Left cardiac atrium (tissue), 2 donors: ENCODE data around the gene DUS3L. TPM values are rescaled to one million over a fixed set of nuclear protein-coding genes. Genes with fewer than 3 reads are reported as not detected.

Experiments
- total RNA-seq, 2 donors: library from RNA; stranded (reverse); fragmentation: NEBNext Ultra II Directional; extraction: Animal tissue kit (Norgen Biotek cat#: 25700); gene quantifications; one replicate each; pipeline ENCODE4 v1.2.1, GENCODE V29; 2021
- donor health status: DM: no; HTN: yes; CAD: no; lungs with severe emphysema.
- donor health status: DM: yes; HTN: yes; CAD: no.

DUS3L gene
- total RNA-seq, 2 donors from 2014 or later = 15.3 to 28.2 TPM

Other genes with a start within 250 kb of the DUS3L start
- under 1 TPM; 0.15 to 0.37 TPM for gene TINCR, start 223.2 kb downstream of the DUS3L start, total RNA-seq
- gene SAFB2, start 168.4 kb downstream of the DUS3L start, total RNA-seq = 10 to 100 TPM; 47.7 to 54.7 TPM
- 10 to 100 TPM; 51.7 to 63.2 TPM for gene SAFB, start 168.1 kb downstream of the DUS3L start, total RNA-seq
- 100 to 1,000 TPM; 127 to 142 TPM for gene MICOS13, start 110.6 kb downstream of the DUS3L start, total RNA-seq
- 1 to 10 TPM; 4.0 to 4.4 TPM for gene HSD11B1L, start 110.1 kb downstream of the DUS3L start, total RNA-seq
- 100 to 1,000 TPM; 500 to 504 TPM for gene RPL36, start 100.9 kb downstream of the DUS3L start, total RNA-seq
- gene LONP1, start 71.0 kb downstream of the DUS3L start, total RNA-seq = 10 to 100 TPM; 51.4 to 57.1 TPM
- not detected for gene CATSPERD, start 70.5 kb downstream of the DUS3L start, total RNA-seq
- gene PRR22, start 6.4 kb downstream of the DUS3L start, total RNA-seq = 1 to 10 TPM in 1 of 2 donors, under 1 TPM in 1; 0.47 to 1.7 TPM
- 10 to 100 TPM; 28.7 to 29.6 TPM for gene NRTN, start 13.9 kb upstream of the DUS3L start, total RNA-seq
- not detected for gene FUT6, start 48.5 kb upstream of the DUS3L start, total RNA-seq
- not detected for gene FUT3, start 60.3 kb upstream of the DUS3L start, total RNA-seq
- gene FUT5, start 79.4 kb upstream of the DUS3L start, total RNA-seq = not detected
- 100 to 1,000 TPM; 503 to 537 TPM for gene NDUFA11, start 112.6 kb upstream of the DUS3L start, total RNA-seq
- gene VMAC, start 113.7 kb upstream of the DUS3L start, total RNA-seq = 1 to 10 TPM; 1.9 to 3.3 TPM
- 1 to 10 TPM; 6.6 to 6.9 TPM for gene CAPS, start 123.1 kb upstream of the DUS3L start, total RNA-seq
- gene RANBP3, start 187.0 kb upstream of the DUS3L start, total RNA-seq = 10 to 100 TPM; 44.7 to 52.7 TPM